Lung (tissue), 12 donors: Measurements from ENCODE around the gene COL1A1. TPM values are rescaled to one million over a fixed set of nuclear protein-coding genes. Genes with fewer than 3 reads are reported as not detected.

Experiments used
- ATAC-seq: fragments of 200-7000 bp; cut with Tn5 transposase; one replicate; pipeline ENCODE4 v1.9.1; 2020; ENCODE audit warnings: moderate number of reproducible peaks; ENCODE audit not compliant: insufficient read depth, low FRiP score
- DNase-seq, 3 donors: peaks; one replicate each; pipeline ENCODE4 v3.0.0-alpha.2; 2013 to 2017
- H3K27ac ChIP-seq, 2 donors: one replicate each; pipeline ENCODE4 v1.5.1; 2013; ENCODE audit warnings: mild to moderate bottlenecking in 2 of 2, moderate library complexity in 2 of 2, control low read depth in 1 of 2, inconsistent platforms in 1 of 2, low read depth in 1 of 2, low read length in 1 of 2
- H3K27me3 ChIP-seq, 3 donors: one replicate each; pipeline ENCODE4 v1.5.1; 2013; ENCODE audit warnings: low read length in 2 of 3; ENCODE audit not compliant: control insufficient read depth in 3 of 3, insufficient read depth in 3 of 3
- H3K36me3 ChIP-seq, 4 donors: one replicate each; pipeline ENCODE4 v1.5.1; 2013; ENCODE audit warnings: low read length in 4 of 4, mild to moderate bottlenecking in 1 of 4, moderate library complexity in 1 of 4; ENCODE audit not compliant: control insufficient read depth in 4 of 4, insufficient read depth in 4 of 4
- H3K4me1 ChIP-seq, 5 donors: one replicate each; pipeline ENCODE4 v1.5.1; 2013; ENCODE audit warnings: low read length in 5 of 5, mild to moderate bottlenecking in 2 of 5, moderate library complexity in 1 of 5; ENCODE audit not compliant: control insufficient read depth in 5 of 5, insufficient read depth in 5 of 5
- H3K4me3 ChIP-seq: one replicate; pipeline ENCODE4 v1.5.1; 2013; ENCODE audit warnings: mild to moderate bottlenecking, control low read depth, moderate library complexity
- H3K9ac ChIP-seq, 2 donors: one replicate each; pipeline ENCODE4 v1.5.1; 2013; ENCODE audit warnings: low read length in 2 of 2, control low read depth in 1 of 2; ENCODE audit not compliant: insufficient read depth in 1 of 2
- H3K9me3 ChIP-seq, 4 donors: one replicate each; pipeline ENCODE4 v1.5.1; 2013; ENCODE audit warnings: low read length in 3 of 4, mild to moderate bottlenecking in 1 of 4, moderate library complexity in 1 of 4; ENCODE audit not compliant: control insufficient read depth in 4 of 4, insufficient read depth in 3 of 4
- CTCF ChIP-seq: IDR thresholded peaks from 2 replicates; pipeline ENCODE4 v1.5.1; 2012; ENCODE audit warnings: mild to moderate bottlenecking; ENCODE audit errors: control extremely low read depth, extremely low read depth
- WGBS, 2 donors: extraction: QIAGEN DNeasy Blood & Tissue Kit; methylation state at CpG; one replicate each; pipeline ENCODE4 v1.1.7; 2013; 5-methylcytosine and 5-hydroxymethylcytosine counted together
- polyA plus RNA-seq, 2 donors: library from polyadenylated mRNA; stranded (reverse); fragments of 200-250 nt; gene quantifications; one replicate each; pipeline ENCODE4 v1.2.1, GENCODE V29; 2013
- total RNA-seq, 2 donors: library from RNA; depleted of rRNA in 1 of 2; stranded (reverse); fragments of >200 nt in 1 of 2; gene quantifications; one replicate each; pipeline ENCODE4 v1.2.1, GENCODE V29; 2014 to 2021
- donor health status: control.
- donor health status: control.
- donor health status: Bipolar disorder and iron deficiency.
- donor health status: healthy.
- donor health status: DM: yes; HTN: yes; CAD: no.

The COL1A1 gene
- total and polyA plus RNA-seq, 4 donors = 30.5 to 1,330 (median 283) TPM

- no peak for TF ChIP-seq CTCF
- WGBS, 2 donors = 85 to 86% methylated on average over 21 of the region's 21 CpGs
- Histone ChIP-seq H3K9ac (no peak overlapping the region), H3K27ac (no peak overlapping the region), H3K27me3 (no peaks in the 10 kb centered on the region), H3K4me3 (no peak overlapping the region), H3K4me1 (peaks cover 0 to 21% (median 0%) of the 10 kb centered on the region in 5 donors), H3K9me3 (no peaks in the 10 kb centered on the region), H3K36me3 (peaks cover 4 to 87% (median 53%) of the 10 kb centered on the region in 4 donors)
- no peak for DNase-seq
- ATAC-seq = no peak
Observed at GRCh38 chr17:50191359-50192143, 9.9 kb downstream of the COL1A1 start.

DNA sequence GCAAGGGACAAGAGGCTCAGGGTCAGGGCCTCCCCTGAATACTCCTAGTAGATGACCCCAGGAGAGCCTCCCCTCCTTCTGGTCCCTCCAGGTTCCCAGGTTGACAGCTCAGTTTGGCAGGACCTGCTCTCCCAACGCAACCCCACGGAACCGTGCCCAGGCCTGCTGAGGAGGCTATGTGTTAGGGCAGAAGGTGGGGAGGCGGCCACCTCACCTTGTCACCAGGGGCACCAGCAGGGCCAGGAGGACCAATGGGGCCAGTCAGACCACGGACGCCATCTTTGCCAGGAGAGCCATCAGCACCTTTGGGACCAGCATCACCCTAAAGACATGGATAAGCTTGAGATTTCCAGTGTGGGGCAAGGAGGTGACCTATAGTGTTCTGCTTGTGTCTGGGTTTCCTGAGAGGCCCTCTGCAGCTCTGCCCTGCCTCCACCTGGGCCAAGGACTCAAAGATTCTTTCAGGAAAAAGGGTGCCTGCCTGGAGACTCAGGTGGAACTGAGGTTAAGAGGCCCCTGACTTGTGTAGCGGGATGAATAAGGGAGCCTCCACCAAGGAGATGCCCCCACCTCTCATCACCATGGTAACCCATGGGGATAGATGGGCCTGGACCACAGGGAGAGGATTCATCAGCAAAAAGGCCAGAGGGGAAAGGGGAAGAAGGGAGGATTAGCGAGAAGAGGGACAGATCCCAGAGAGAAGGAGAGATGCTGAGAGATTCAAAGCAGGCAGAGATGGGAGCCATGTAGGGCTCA lies 10.7 kb downstream of the COL1A1 start:
- Histone ChIP-seq H3K4me3 (no peak overlapping the region), H3K27me3 (no peaks in the 10 kb centered on the region), H3K27ac (no peak overlapping the region), H3K4me1 (peaks cover 0 to 21% (median 0%) of the 10 kb centered on the region in 5 donors), H3K36me3 (peaks cover 4 to 87% (median 49%) of the 10 kb centered on the region in 4 donors), H3K9me3 (no peaks in the 10 kb centered on the region), H3K9ac (no peak overlapping the region)
- TF ChIP-seq CTCF = no peak
- ATAC-seq = no peak
- WGBS, 2 donors = 90 to 94% methylated on average over 8 of the region's 8 CpGs
- no peak for DNase-seq

- WGBS, 2 donors = 89 to 96% methylated on average over 8 of the region's 8 CpGs
- TF ChIP-seq CTCF = no peak
- Histone ChIP-seq H3K9ac (no peak overlapping the region), H3K4me3 (no peak overlapping the region), H3K27me3 (no peaks in the 10 kb centered on the region), H3K36me3 (peaks cover 4 to 83% (median 46%) of the 10 kb centered on the region in 4 donors), H3K4me1 (peaks cover 0 to 21% (median 0%) of the 10 kb centered on the region in 5 donors), H3K27ac (no peak overlapping the region), H3K9me3 (no peaks in the 10 kb centered on the region)
- no peak for ATAC-seq
- no peak for DNase-seq
Observed at GRCh38 chr17:50190293-50190602, 11.2 kb downstream of the COL1A1 start.
